ENCODE measurements around the gene SAMSN1. TPM values are rescaled to one million over a fixed set of nuclear protein-coding genes. Genes with fewer than 3 reads are reported as not detected.

The SAMSN1 gene
- total RNA-seq, 1 experiment from 2014 or later, result 2.8 TPM

GRCh38 chr21:14493731-14494130 lies 52.4 kb downstream of the SAMSN1 start:
- no peaks in the 10 kb centered on the region for H3K9me3 ChIP-seq (ENCODE audit: control insufficient read depth, low read depth, low read length)
- no peak overlapping the region for H3K4ac ChIP-seq (ENCODE audit: low read depth, low read length)
- H3K4me1 ChIP-seq (ENCODE audit: insufficient read depth, low read length), result no peaks in the 10 kb centered on the region
- no peak overlapping the region for H3K56ac ChIP-seq (ENCODE audit: insufficient read length, low read depth, low read length)
- no peak overlapping the region for H3T11ph ChIP-seq (ENCODE audit: low read length)
- Mint-ChIP-seq H3K4me3 (no peak overlapping the region), H3K36me3 (ENCODE audit: insufficient read depth in 1 of 3, low read depth in 3 of 3) (peaks cover 0 to 3% (median 3%) of the 10 kb centered on the region in 3 experiments; a peak in 2 of 7 replicates), H3K27ac (no peak overlapping the region), H3K9me3 (peaks cover 0 to 4% of the 10 kb centered on the region in 2 experiments; a peak in 3 of 5 replicates), H3K27me3 (ENCODE audit: low read depth) (no peaks in the 10 kb centered on the region), H3K4me1 (peaks cover 0 to 5% of the 10 kb centered on the region in 2 experiments; a peak in 1 of 4 replicates)
- no peak overlapping the region for H2BK120ac ChIP-seq (ENCODE audit: low read depth, low read length, poor library complexity, severe bottlenecking)
- H3K79me1 ChIP-seq (ENCODE audit: insufficient read depth, low read depth, low read length, poor library complexity, severe bottlenecking), result no peaks in the 10 kb centered on the region
- H3K23ac ChIP-seq (ENCODE audit: insufficient read length, low read depth, low read length), result no peak overlapping the region
- no peak overlapping the region for H3K27ac ChIP-seq (ENCODE audit: insufficient read length, low read depth, low read length)
- no peak overlapping the region for H2AK5ac ChIP-seq (ENCODE audit: insufficient read length, low read length)
- no peak for DNase-seq
- no peak overlapping the region for H4K5ac ChIP-seq (ENCODE audit: insufficient read length, low read depth, low read length)
- H2BK5ac ChIP-seq (ENCODE audit: insufficient read length, low read length), result no peak overlapping the region
- no peak overlapping the region for H3K14ac ChIP-seq (ENCODE audit: insufficient read depth, low read length)
- H3K23me2 ChIP-seq (ENCODE audit: insufficient read length, low read depth, low read length, poor library complexity, severe bottlenecking), result no peaks in the 10 kb centered on the region
- no peak overlapping the region for H2BK20ac ChIP-seq (ENCODE audit: low read depth, low read length, poor library complexity, severe bottlenecking)
- no peak for TF ChIP-seq CTCF (conservative IDR thresholded peaks at IDR 0.05)
- H2BK12ac ChIP-seq (ENCODE audit: insufficient read length, low read depth, low read length), result no peak overlapping the region
- H2BK15ac ChIP-seq (ENCODE audit: low read depth, low read length), result no peak overlapping the region
- no peak overlapping the region for H3K18ac ChIP-seq (ENCODE audit: insufficient read length, low read depth, low read length)
- no peak overlapping the region for H3K4me2 ChIP-seq (ENCODE audit: insufficient read depth, insufficient read length, low read length)
- no peaks in the 10 kb centered on the region for H4K20me1 ChIP-seq (ENCODE audit: control insufficient read depth, insufficient read depth, insufficient read length)
- H3K9ac ChIP-seq (ENCODE audit: extremely low read depth, insufficient read length, low read length), result no peak overlapping the region
- H4K8ac ChIP-seq (replicated peaks; ENCODE audit: insufficient read length, low read depth, low read length), result no peak overlapping the region
- H2AFZ ChIP-seq (ENCODE audit: low read length), result no peak overlapping the region
- H3K79me2 ChIP-seq (ENCODE audit: insufficient read depth, low read length), result no peaks in the 10 kb centered on the region
- no peak overlapping the region for H4K91ac ChIP-seq (ENCODE audit: insufficient read length, low read depth, low read length)
- WGBS (ENCODE audit: extremely low coverage, insufficient read length, low lambda C conversion rate), result no CpG with 5 or more reads among the region's 2 CpGs
- no peaks in the 10 kb centered on the region for H3K27me3 ChIP-seq (ENCODE audit: insufficient read depth, low read length)

Measured in H9 (cell line).